ENCODE results near the gene XRCC5.

GRCh38 chr2:216111122-216111521 is 2.0 kb downstream of the XRCC5 start:
- TF ChIP-seq CTCF (tag by site-specific recombination; IDR thresholded peaks at IDR 0.05) (no peak), ZNF776 (tag by site-specific recombination; IDR thresholded peaks at IDR 0.05; ENCODE audit: borderline replicate concordance) (no peak), ZNF558 (tag by site-specific recombination; IDR thresholded peaks at IDR 0.05) (no peak), ZNF692 (tag by site-specific recombination; IDR thresholded peaks at IDR 0.05) (no peak), ZNF701 (tag by site-specific recombination; IDR thresholded peaks at IDR 0.05) (no peak)

All from HEK293 (cell line).